HG03442 (cell line): Measurements from ENCODE around the gene AHR.
"Not testable (repeated sequence)": the region's sequence is repeated elsewhere in the genome, so short reads cannot be mapped to it uniquely, and the experiment has no call there.

Source experiments
- ATAC-seq: cut with Tn5 transposase; IDR thresholded peaks from one replicate; pipeline ENCODE4 v1.9.1; 2021; ENCODE audit warnings: mild to moderate bottlenecking, moderate library complexity; ENCODE audit not compliant: unreplicated experiment

Gene AHR

DNA sequence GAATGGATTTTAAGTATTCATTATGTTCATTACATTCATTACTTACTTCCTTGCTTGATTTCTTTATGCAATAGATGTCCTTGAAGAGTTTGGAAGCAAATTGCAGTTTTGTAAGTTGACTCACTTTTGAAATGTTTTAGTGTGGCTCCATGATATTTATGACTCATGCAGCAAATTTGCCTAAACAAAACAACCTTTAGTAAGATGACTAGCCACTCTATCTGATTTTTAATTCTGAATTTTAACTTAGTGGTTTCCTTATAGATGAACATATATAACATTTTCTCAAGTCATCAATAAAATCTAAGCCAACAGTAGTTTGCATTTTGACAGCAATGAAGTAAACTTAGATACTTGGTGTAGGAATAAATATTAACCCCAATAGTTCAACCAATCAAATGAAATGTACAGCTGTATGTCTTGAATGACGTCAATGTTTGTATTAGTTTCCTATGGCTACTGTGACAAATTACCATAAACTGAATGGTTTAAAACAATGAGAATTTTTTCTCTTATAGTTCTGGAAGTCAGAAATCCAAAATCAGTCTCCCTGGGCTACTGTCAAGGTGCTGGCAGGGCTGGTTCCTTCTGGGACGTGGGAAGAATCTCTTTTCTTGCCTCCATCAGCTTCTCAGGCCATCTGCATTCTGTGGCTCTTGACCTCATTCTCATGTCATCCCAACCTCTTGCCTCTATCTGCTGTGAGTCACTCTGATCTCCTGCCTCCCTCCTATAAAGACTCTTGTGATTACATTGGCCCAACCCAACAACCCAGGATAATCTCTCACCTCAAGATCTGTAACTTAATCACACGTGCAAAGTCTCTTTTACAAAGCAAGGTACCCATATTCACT lies 73.4 kb downstream of the AHR start:
- no peak for ATAC-seq

DNA sequence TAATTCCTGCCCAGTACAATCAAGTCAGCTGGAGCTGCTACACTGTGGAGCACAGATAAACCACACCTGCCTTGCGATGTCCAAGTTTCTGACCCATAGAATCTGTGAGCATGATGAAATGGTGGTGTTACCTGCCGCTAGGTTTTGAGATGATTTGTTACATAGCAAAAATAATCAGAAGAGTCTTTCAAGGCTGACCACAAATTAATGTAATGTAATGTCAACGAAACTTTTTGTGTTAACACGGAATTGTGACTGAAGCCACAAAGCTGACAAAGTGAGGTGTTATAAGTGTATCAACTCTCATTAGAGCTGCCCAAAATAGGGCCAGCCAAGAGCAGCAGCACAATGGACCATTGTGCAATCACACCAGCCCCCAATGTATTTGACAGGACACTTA lies 75.7 kb downstream of the AHR start:
- ATAC-seq: no peak

DNA sequence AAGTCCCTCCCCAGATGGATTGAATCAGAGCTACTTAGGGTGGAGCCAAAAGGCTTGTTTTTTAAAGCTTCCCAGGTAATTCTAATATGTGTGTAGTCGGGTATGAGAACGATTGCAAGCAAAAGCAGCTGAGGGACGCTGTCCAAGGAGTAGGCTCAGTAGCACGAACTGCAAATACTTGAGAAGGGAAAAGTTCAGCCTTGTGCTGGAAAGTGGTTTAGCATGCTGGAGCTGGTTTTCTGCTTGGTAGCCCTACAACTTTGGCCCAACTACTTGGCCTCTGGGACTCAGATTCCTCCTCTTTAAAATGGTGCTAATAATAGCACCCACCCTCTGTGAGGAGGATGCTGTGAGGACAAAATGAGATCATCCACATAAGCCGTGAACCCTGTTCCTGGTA lies 76.2 kb downstream of the AHR start:
- ATAC-seq: no peak

DNA sequence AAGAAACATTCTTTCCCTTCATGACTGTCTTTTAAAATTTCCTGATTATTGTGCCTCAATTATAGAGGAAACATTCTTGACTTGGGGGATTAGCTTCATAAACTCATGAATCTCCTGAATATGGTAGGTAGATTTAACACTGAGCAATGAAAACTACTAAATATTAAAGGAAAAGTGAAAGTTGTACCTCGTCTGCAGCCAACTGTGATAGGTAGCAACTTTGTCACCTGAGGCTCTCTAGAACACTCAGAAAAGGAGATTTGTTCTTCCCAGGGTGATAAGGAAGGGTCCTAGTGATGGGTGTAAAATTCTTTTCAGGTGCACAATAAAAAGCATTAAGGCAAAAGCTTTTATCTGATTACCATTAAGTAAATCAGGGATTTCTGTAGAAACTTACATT lies 78.1 kb downstream of the AHR start:
- no peak for ATAC-seq

DNA sequence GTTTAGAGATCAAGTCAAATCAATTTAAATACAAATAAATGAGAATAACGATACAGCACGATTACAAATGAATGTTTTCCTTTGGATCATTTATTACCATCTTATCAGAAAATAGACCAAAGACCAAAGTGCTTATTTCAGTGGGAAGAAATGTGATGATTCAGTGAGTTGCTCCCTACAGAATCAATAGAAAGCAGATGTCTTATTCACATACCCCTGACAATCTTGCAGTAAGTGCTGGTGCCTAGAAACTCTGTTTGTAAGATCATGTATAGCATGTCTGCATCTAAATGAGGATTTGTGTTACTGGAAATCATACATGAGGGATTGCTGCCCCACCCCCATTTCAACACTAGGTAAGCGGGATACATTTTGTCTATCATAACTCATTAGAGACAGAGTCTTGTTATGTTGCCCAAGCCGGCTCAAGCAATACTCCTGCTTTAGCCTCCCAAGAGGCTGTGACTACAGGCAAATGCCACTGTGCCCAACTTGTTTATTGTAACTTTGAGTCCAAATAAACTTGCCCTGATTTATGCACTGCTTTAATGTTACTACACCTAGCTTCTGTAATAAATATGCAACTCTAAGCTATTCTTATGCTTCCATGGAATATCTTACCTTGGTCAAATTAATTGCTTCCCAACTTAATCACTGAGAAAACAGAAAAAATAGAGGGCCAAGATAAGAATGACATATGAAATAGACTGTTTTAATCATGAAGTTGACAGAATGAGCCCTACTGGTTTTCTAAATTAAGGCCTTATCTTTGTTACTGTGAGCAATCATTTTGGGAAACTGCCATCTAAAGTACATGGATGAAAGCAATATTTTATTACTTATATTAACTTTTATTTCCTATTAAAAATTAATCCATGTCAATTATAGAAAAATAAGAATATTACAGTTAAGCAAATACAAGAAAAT lies 82.5 kb downstream of the AHR start:
- ATAC-seq: no peak

DNA sequence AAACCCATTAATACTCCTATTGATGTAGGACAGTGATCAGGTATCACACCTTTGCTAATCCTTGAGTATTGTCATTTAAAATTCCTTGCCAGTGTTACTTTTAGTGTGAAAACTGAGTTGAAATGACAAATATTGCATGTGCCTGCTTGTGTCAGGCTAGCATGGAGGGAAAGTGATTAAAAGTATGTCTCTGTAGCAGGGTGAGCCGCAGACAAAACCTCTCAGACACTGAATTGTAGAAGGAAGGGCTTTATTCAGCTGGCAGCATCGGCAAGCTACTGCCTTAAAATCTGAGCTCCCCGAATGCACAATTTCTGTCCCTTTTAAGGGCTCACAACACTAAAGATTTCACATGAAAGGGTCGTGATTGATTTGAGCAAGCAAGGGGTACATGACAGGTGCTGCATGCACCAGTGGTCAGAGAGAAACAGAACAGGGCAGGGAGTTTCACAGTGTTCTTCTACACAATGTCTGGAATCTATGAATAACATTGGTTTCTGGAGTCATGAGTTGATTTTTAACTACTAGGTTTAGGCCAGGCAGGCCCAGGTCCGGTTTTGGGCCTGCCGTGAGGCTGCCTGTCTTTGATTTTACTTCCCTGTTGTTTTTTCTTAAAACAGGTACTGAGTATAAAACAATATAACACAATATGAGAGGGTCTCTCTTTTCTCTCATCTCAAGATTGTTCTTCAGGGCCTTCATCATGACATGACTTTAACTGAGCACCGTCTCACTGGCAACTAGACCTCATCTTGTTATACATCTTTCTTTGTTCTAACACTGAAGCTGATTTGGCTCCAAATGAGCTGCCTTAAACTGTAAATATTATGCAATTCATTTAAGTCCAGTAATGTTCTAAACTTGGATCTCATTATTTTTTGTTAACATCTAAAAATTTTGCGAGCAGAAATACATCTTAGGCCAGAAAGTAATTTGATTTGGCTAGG lies 84.2 kb downstream of the AHR start:
- ATAC-seq: not testable (repeated sequence)

DNA sequence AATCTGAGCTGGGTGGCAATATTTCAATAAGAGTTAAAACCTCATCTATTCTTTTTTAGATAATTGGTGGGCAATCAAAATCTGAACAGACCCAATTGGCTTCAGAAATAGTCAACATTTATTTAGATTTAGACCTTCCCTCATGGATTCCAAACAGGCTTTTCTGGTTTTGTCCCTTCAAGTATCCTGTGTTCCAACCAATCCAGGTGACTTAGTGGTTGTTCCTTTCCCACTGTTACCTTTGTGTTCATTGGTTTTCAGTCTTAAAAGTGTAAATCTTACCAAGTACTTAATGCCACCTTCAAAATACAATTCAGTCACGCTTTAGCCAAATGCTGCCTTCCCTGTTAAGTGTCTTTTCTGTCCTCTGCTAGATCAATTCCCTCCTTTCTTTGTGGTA lies 85.9 kb downstream of the AHR start:
- no peak for ATAC-seq

DNA sequence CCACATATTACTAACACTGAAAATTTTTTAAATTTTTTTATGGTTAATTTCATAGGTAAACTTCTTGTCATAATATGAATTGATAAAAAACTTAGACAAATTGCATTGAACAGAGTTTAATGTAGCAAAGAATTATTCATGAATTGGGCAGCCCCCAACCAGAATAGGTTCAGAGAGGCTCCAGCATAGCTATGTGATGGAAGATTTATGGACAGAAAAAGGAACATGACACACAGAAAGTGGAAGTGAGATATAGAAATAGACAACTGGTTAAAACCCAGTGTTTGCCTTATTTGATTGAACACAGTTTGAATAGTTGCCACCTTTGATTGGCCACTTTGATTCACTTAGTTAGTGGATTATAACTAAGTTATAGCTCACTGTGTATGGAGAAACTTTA lies 87.2 kb downstream of the AHR start:
- no peak for ATAC-seq

DNA sequence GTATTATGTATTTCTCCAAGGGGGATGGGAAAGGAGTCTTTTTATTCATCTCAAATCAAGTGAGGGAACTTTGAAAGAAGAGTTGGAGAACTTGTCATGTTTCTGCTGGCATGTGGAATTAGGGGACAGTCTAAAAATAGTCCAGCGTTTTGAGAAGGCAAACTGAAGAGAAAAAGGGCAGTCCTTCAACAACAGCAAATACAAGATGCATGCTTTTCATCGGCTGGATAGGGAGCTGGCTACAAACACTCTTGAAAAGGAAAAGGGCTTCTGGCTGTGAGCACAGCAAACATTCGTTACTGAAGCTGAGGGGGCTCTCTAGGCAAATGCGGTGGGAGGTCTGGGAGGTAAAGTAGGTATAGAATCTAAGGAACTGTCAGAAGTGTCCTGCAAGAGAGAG lies 91.9 kb downstream of the AHR start:
- ATAC-seq: no peak

DNA sequence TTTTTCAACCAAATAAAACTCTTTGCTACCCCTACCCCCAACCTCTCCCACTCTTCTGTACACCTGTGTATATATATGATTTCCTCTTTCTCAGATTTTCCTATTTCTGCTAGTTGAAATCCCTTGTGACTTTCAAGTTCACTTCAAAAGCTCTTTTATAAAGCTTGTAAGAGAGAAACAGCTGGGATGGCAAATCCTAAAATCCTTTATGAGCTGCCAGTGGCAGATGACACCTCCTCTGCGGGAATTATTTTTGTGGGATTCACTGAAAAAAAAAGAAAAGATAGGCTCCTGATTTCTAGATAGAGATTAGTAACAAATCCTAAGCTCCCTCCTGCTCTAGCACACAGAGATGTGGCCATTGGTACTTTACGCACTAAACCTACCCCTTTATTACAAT lies 92.9 kb downstream of the AHR start:
- ATAC-seq: no peak

DNA sequence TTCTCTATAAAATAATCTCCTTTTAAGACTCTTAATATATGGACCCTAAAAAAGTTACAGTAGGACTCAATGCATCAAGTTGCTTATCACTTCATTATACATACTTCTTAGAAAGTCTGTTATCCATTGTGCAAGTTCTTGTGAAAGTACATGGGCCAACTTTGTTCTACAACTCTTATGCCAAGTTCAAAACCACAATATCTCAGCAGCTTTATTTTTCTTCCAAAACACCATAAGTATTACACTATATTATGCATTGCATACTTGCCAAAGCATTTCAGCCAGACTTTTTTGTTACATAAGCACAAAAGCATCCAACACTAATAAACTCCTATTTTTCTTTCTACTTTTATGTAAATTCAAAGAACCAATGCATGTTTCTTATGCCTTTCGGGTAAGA lies 94.4 kb downstream of the AHR start:
- no peak for ATAC-seq

DNA sequence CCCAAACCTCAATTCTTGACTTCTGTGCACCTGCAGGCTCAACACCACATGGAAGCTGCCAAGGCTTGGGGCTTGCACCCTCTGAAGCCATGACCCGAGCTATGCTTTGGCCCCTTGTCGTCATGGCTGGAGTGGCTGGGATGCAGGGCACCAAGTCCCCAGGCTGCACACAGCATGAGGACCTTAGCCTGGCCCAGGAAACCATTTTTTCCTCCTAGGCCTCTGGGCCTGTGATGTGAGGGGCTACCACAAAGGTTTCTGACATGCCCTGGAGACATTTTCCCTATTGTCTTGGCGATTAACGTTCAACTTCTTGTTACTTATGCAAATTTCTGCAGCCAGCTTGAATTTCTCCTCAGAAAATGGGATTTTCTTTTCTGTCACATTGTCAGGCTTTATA lies 96.1 kb downstream of the AHR start:
- ATAC-seq: not testable (repeated sequence)
